GM10248 (cell line): ENCODE results near the gene MAK.
"Not testable (repeated sequence)": the region's sequence is repeated elsewhere in the genome, so short reads cannot be mapped to it uniquely, and the experiment has no call there.

Experiments
- CTCF ChIA-PET: fragments of 300-600 bp; sonication (Branson Sonifier 250); formaldehyde crosslinking; extraction: SDS; loops from one replicate; lab custom pipeline; 2021; ENCODE audit warnings: antibody characterized with exemption; lab: Yijun Ruan, JAX
- POLR2A ChIA-PET: fragments of 350-650 bp; sonication (Branson Sonifier 250); formaldehyde crosslinking; extraction: SDS; loops from one replicate; lab custom pipeline; 2020; ENCODE audit warnings: antibody characterized with exemption; lab: Yijun Ruan, JAX
- DNase-seq: peaks from one replicate; pipeline ENCODE4 v3.0.0; 2012; ENCODE audit errors: extremely low spot score
- CTCF ChIP-seq: IDR thresholded peaks from 2 replicates; pipeline ENCODE4 v1.5.1; 2012; ENCODE audit warnings: mild to moderate bottlenecking, low read depth; ENCODE audit errors: extremely low read depth, missing control alignments, control extremely low read depth

Gene MAK

DNA sequence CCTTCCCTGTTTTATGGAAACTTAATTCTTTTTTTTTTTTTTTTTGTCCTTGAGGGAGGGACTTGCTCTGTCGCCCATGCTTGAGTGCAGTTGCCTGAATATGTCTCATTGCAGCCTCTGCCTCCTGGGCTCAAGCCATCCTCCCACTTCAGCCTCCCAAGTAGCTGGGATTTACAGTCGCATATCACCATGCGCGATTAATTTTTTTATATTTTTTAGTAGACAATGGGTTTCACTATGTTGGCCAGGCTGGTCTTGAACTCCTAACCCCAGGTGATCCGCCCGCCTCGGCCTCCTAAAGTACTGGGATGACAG lies 114.8 kb downstream of the MAK start:
- DNase-seq: no peak
- TF ChIP-seq CTCF: no peak
- ChIA-PET CTCF (interaction anchor here (1.9 to 2.5 kb wide), 3 partner anchors 14 to 23 kb away, joined by 8 to 11 read pairs (median 8); partner anchors contain the start of gene TMEM14B), POLR2A (no interaction called here)

GRCh38 chr6:10722820-10723566 lies 115.3 kb downstream of the MAK start, which contains the start of gene TMEM14C:
TMEM14C (plus strand) TSS chr6:10723070; CDS start chr6:10724614, 1,544 bp downstream.
- peak; percentile 97 for DNase-seq

GRCh38 chr6:10722570-10722819 lies 115.8 kb downstream of the MAK start:
- no peak for TF ChIP-seq CTCF
- DNase-seq: no peak
- CTCF ChIA-PET: interaction anchor here (1.0 to 2.5 kb wide), 3 partner anchors 10 to 24 kb away, joined by 4 to 11 read pairs (median 8); partner anchors contain the start of gene TMEM14B
- POLR2A ChIA-PET: interaction anchor here (1.0 kb wide), 1 partner anchor 28 kb away, joined by 4 read pairs; the partner anchor contains the start of gene PAK1IP1

More at GRCh38 chr6:10722820-10723566, 115.3 kb downstream of the MAK start, which contains the start of gene TMEM14C:
- no peak for TF ChIP-seq CTCF
- ChIA-PET CTCF (interaction anchor here (1.0 to 2.5 kb wide), 4 partner anchors 10 to 24 kb away, joined by 4 to 11 read pairs (median 8); partner anchors contain the start of gene TMEM14B), POLR2A (interaction anchor here (1.0 kb wide), 1 partner anchor 28 kb away, joined by 4 read pairs; the partner anchor contains the start of gene PAK1IP1)

DNA sequence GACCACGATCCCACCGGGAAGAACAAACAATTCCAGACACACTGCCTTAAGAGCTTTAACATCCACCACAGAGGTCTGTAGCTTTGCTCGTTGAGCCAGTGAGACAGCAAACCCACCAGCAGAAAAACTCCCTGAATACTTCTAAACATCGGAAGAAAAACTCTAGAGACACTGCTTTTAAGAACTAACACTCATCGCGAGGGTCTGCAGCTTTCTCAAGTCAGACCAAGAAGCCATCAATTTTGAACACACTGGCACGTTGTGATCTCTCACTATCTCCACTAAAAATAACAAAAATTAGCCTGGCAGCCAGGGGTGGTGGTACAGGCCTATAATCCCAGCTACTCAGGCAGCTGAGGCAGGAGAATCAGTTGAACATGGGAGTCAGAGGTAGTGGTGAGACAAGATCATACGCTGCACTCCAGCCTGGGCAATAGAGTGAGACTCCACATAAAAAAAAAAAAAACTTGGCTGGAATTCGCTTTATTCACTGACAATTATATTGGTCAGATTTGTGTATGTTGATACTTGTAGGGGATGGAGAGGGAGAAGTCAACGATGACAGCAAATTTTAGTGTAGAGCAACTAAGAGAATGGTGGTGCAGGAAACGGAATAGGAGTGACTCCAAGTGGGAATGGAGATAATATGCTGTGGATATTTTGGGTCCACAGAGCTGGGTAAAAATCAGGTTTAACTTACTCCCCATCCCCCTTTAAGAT lies 116.3 kb downstream of the MAK start:
- CTCF ChIA-PET: interaction anchor here (1.0 to 2.5 kb wide), 4 partner anchors 10 to 20 kb away, joined by 4 to 11 read pairs (median 4); no protein-coding TSS in a partner anchor
- POLR2A ChIA-PET: interaction anchor here (1.0 to 1.4 kb wide), 2 partner anchors 27 kb away, joined by 4 read pairs; partner anchors contain the start of genes C6orf52 and PAK1IP1
- no peak for TF ChIP-seq CTCF
- no peak for DNase-seq

DNA sequence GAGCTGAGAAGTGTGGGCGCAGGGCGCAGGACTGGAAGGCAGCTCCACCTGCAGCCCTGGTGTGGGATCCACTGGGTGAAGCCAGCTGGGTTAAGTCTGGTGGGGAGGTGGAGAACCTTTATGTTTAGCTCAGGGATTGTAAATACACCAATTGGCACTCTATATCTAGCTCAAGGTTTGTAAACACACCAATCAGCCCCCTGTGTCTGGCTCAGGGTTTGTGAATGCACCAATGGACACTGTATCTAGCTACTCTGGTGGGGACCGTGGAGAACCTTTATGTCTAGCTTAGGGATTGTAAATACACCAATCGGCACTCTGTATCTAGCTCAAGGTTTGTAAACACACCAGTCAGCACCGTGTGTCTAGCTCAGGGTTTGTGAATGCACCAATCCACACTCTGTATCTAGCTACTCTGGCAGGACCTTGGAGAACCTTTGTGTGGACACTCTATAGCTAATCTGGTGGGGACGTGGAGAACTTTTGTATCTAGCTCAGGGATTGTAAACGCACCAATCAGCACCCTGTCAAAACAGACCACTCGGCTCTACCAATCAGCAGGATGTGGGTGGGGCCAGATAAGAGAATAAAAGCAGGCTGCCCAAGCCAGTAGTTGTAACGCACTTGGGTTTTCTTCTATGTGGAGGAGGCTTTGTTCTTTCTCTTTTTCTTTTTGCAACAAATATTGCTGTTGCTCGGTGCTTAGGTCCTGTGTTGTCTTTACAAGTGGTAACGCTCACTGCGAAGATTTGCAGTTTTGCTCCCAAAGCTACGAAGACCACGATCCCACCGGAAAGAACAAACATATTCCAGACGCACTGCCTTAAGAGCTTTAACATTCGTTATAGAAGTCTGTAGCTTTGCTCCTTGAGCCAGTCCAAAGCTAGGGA lies 117.1 kb downstream of the MAK start:
- CTCF ChIA-PET: interaction anchor here (1.3 to 1.7 kb wide), 2 partner anchors 11 to 21 kb away, joined by 4 to 5 read pairs; no protein-coding TSS in a partner anchor
- POLR2A ChIA-PET: interaction anchor here (1.4 to 1.9 kb wide), 2 partner anchors 26 kb away, joined by 4 to 8 read pairs; partner anchors contain the start of genes C6orf52, PAK1IP1 and TMEM14B
- peak; percentile 26 for TF ChIP-seq CTCF
- not testable (repeated sequence) for DNase-seq
